ENCODE measurements around the gene IRF7.
"Not testable (repeated sequence)": the region's sequence is repeated elsewhere in the genome, so short reads cannot be mapped to it uniquely, and the experiment has no call there.

Gene IRF7

GRCh38 chr11:581342-581741 is 34.4 kb downstream of the IRF7 start:
- no peak for DNase-seq (ENCODE audit: low read depth in 2 of 2)

GRCh38 chr11:579830-580601 is 35.7 kb downstream of the IRF7 start:
- no peak for DNase-seq (ENCODE audit: low read depth in 2 of 2)

GRCh38 chr11:578276-579035 is 37.3 kb downstream of the IRF7 start:
- no peak for DNase-seq (ENCODE audit: low read depth in 2 of 2)

- DNase-seq (ENCODE audit: low read depth in 2 of 2) = no peak
These were observed 38.2 kb downstream of the IRF7 start for GRCh38 chr11:577611-577894.

- no peak for DNase-seq (ENCODE audit: low read depth in 2 of 2)
These were observed 38.7 kb downstream of the IRF7 start for GRCh38 chr11:576811-577610.

GRCh38 chr11:575996-576768 is 39.6 kb downstream of the IRF7 start, which contains the start of gene PHRF1:
Gene PHRF1 (plus strand): TSS chr11:576470. CDS start chr11:581513, 5,043 bp downstream.
- peak; percentile 92 to 93 for DNase-seq (ENCODE audit: low read depth in 2 of 2)

GRCh38 chr11:575313-575995 is 40.3 kb downstream of the IRF7 start:
- DNase-seq (ENCODE audit: low read depth in 2 of 2) = no peak

- no peak for DNase-seq (ENCODE audit: low read depth in 2 of 2)
These were observed 41.0 kb downstream of the IRF7 start for GRCh38 chr11:574632-575312.

- not testable (repeated sequence) for DNase-seq (ENCODE audit: low read depth in 2 of 2)
These were observed 41.6 kb downstream of the IRF7 start for GRCh38 chr11:574031-574570.

- DNase-seq (ENCODE audit: low read depth in 2 of 2) = no peak
These were observed 42.5 kb downstream of the IRF7 start for GRCh38 chr11:573146-573759.

- no peak for DNase-seq (ENCODE audit: low read depth in 2 of 2)
These were observed 44.0 kb downstream of the IRF7 start for GRCh38 chr11:571802-572185.

GRCh38 chr11:569158-569885 is 46.4 kb downstream of the IRF7 start:
- DNase-seq (ENCODE audit: low read depth in 2 of 2) = no peak

GRCh38 chr11:568306-569157 is 47.2 kb downstream of the IRF7 start:
- peak; percentile 77 to 81 for DNase-seq (ENCODE audit: low read depth in 2 of 2)

- DNase-seq (ENCODE audit: low read depth in 2 of 2) = no peak
These were observed 48.0 kb downstream of the IRF7 start for GRCh38 chr11:567629-568292.

GRCh38 chr11:567011-567628 is 48.6 kb downstream of the IRF7 start:
- no peak for DNase-seq (ENCODE audit: low read depth in 2 of 2)

- DNase-seq (ENCODE audit: low read depth in 2 of 2) = no peak
These were observed 49.7 kb downstream of the IRF7 start for GRCh38 chr11:565921-566509.
